Measurements from ENCODE around the gene RFT1.

Gene RFT1

DNA sequence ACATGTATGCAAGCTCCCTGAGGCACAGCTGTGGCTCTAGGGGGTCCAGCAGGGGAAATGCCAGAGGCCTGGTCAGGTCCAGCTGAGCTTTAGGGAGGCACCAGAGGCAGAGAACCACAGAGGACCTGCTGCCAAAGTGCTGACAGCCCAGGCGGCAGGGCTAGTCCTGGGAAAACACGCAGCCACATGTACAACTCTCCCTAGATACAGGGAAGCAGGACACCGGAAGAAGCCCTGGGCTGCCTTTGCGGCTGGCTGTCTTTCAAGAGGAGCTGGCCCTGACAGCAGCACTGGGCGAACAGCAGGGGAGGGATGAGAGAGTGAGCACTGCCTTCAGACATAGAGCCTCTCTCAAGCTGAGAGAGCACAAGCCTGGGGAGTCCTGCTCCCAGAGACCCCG, 40.7 kb downstream of the RFT1 start:
- Histone ChIP-seq H3K4me1 (ENCODE audit: insufficient read depth, low read length, severe bottlenecking) (no peaks in the 10 kb centered on the region), H3K9ac (ENCODE audit: low read length) (no peak overlapping the region), H3K79me2 (ENCODE audit: insufficient read depth, low read length) (no peaks in the 10 kb centered on the region), H3K27ac (ENCODE audit: low read depth, low read length, poor library complexity, severe bottlenecking) (no peak overlapping the region), H2AFZ (ENCODE audit: low read length) (no peak overlapping the region), H3K4me2 (ENCODE audit: low read length) (no peak overlapping the region), H3F3A (ENCODE audit: insufficient read depth, low read length) (no peaks in the 10 kb centered on the region), H3K9me2 (ENCODE audit: low read depth, low read length) (no peaks in the 10 kb centered on the region), H3K36me3 (ENCODE audit: insufficient read depth, low read length) (peaks cover 48% of the 10 kb centered on the region), H4K20me1 (ENCODE audit: insufficient read depth, low read length) (no peaks in the 10 kb centered on the region), H3K4me3 (ENCODE audit: low read depth, low read length, poor library complexity, severe bottlenecking) (no peak overlapping the region), H3K9me3 (ENCODE audit: low read length) (no peaks in the 10 kb centered on the region), H3K27me3 (ENCODE audit: insufficient read depth, low read length) (no peaks in the 10 kb centered on the region)
- TF ChIP-seq EZH2 (IDR thresholded peaks at IDR 0.05; ENCODE audit: borderline replicate concordance, low read length) (no peak), CTCF (IDR thresholded peaks at IDR 0.05; ENCODE audit: low read length) (no peak)

DNA sequence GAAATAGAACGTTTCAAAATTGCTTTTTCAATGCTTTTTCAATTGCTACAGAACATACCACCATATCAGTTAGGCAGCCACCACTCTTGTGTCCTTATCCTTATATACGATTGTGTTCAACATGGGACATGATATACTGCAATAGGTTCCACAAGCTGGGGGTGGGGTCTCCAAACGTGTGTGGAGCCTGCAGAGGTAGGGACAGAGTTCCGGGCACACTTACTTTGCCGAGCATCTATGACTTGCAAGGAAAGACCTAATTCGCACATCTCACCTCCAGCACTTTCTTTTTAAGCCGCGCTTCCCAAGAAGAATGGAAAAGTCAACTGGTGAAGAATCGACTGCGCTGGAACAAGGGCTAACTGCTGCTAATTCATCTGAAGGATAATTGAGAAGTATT, 44.8 kb downstream of the RFT1 start:
- Histone ChIP-seq H3K4me2 (ENCODE audit: low read length) (no peak overlapping the region), H3K4me3 (ENCODE audit: low read depth, low read length, poor library complexity, severe bottlenecking) (no peak overlapping the region), H3F3A (ENCODE audit: insufficient read depth, low read length) (no peaks in the 10 kb centered on the region), H4K20me1 (ENCODE audit: insufficient read depth, low read length) (no peaks in the 10 kb centered on the region), H3K27me3 (ENCODE audit: insufficient read depth, low read length) (no peaks in the 10 kb centered on the region), H3K4me1 (ENCODE audit: insufficient read depth, low read length, severe bottlenecking) (no peaks in the 10 kb centered on the region), H3K27ac (ENCODE audit: low read depth, low read length, poor library complexity, severe bottlenecking) (no peak overlapping the region), H3K9me2 (ENCODE audit: low read depth, low read length) (no peaks in the 10 kb centered on the region), H2AFZ (ENCODE audit: low read length) (no peak overlapping the region), H3K36me3 (ENCODE audit: insufficient read depth, low read length) (peaks cover 12% of the 10 kb centered on the region), H3K9ac (ENCODE audit: low read length) (no peak overlapping the region), H3K79me2 (ENCODE audit: insufficient read depth, low read length) (no peaks in the 10 kb centered on the region), H3K9me3 (ENCODE audit: low read length) (no peaks in the 10 kb centered on the region)
- TF ChIP-seq CTCF (IDR thresholded peaks at IDR 0.05; ENCODE audit: low read length) (no peak), EZH2 (IDR thresholded peaks at IDR 0.05; ENCODE audit: borderline replicate concordance, low read length) (no peak)

GRCh38 chr3:53084310-53085001, 45.8 kb downstream of the RFT1 start:
- H2AFZ ChIP-seq (ENCODE audit: low read length): no peak overlapping the region
- H3K4me2 ChIP-seq (ENCODE audit: low read length): no peak overlapping the region
- H3K36me3 ChIP-seq (ENCODE audit: insufficient read depth, low read length): 0 out of 2 replicates have a peak, but pooled peaks cover 2% of the 10 kb centered on the region
- H3F3A ChIP-seq (ENCODE audit: insufficient read depth, low read length): no peaks in the 10 kb centered on the region
- H3K4me3 ChIP-seq (ENCODE audit: low read depth, low read length, poor library complexity, severe bottlenecking): no peak overlapping the region
- H3K9me2 ChIP-seq (ENCODE audit: low read depth, low read length): no peaks in the 10 kb centered on the region
- H3K4me1 ChIP-seq (ENCODE audit: insufficient read depth, low read length, severe bottlenecking): no peaks in the 10 kb centered on the region
- no peak overlapping the region for H3K27ac ChIP-seq (ENCODE audit: low read depth, low read length, poor library complexity, severe bottlenecking)
- TF ChIP-seq CTCF (IDR thresholded peaks at IDR 0.05; ENCODE audit: low read length) (no peak), EZH2 (IDR thresholded peaks at IDR 0.05; ENCODE audit: borderline replicate concordance, low read length) (no peak)
- no peaks in the 10 kb centered on the region for H3K79me2 ChIP-seq (ENCODE audit: insufficient read depth, low read length)
- H3K9ac ChIP-seq (ENCODE audit: low read length): no peak overlapping the region
- no peaks in the 10 kb centered on the region for H3K9me3 ChIP-seq (ENCODE audit: low read length)
- H4K20me1 ChIP-seq (ENCODE audit: insufficient read depth, low read length): no peaks in the 10 kb centered on the region
- H3K27me3 ChIP-seq (ENCODE audit: insufficient read depth, low read length): no peaks in the 10 kb centered on the region

Data from OCI-LY1 (cell line).